Hematopoietic multipotent progenitor cell treated with erythropoietin and hydrocortisone succinate and interleukin-3 and kit ligand, for 6 days (in vitro differentiated cells): ENCODE results near the gene UBE2E2.

ENCODE experiments used
- DNase-seq: peaks from one replicate; pipeline ENCODE4 v3.0.0-alpha.2; 2015

Gene UBE2E2

DNA sequence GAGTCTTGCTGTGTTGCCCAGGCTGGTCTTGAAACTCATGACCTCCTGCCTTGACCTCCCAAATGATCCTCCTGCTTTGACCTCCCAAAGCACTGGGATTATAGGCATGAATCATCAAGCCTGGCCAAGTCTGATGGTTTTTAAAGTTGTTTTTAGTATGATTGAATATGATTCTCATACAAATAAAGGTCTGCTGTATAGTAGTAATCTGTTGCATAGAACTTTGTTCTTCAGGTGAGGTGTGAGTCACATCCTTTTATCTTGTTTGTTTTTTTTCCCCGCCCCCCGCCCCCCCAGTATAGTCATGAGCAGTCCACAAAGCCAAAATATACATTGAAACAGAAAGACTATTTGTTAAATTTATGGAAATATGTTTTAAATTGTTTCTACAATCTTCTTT lies 39.0 kb downstream of the UBE2E2 start:
- DNase-seq, result no peak

DNA sequence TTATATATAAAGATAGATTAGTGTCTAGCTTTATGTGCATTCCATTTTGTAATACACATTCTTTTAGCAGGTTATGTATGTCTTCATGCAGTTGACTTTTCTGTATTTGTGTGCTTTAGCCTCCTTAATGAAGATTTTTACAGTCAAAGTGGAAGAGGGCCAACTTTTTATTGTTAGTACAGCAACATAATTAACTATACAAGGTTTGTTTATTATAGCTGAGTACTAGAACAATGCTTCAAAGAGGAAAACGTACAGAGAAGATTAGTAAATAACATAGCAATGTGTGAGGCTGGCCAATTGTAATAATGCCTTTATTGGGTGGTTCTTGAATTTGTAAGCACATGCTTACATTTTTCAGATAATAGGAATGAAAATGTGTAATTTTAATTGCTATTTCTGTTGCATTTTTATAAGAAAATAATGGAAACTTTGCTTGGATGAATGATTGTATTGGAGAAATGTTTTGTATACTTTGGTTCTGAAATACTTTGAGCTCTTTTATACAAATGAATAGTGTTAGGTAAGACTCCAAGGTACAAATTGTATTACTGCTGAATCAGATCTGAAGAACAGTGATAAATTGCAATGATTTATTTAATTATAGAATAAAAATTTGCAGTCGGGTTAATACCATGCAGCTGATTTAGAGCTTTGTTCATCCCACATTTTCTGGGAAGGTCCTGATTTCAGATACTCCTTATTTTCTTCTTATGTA lies 41.4 kb downstream of the UBE2E2 start:
- no peak for DNase-seq

DNA sequence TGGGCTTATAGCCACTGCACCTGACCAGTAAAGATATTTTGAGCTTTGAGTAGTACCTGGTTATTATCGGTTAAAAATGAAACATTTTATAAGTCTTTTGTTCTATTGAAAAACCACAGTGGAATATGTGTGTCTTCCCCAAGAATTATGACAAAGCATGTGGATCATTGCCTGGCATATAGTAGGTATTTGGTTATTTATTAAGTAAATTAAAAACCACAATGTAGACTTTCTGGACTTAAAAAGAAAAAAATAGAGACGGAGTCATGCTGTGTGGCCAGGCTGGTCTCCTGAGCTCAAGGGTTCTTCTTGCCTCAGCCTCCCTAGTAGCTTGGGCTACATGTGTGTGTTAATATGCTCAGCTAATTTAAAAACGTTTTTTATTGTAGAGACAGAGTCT lies 43.5 kb downstream of the UBE2E2 start:
- DNase-seq, result no peak

DNA sequence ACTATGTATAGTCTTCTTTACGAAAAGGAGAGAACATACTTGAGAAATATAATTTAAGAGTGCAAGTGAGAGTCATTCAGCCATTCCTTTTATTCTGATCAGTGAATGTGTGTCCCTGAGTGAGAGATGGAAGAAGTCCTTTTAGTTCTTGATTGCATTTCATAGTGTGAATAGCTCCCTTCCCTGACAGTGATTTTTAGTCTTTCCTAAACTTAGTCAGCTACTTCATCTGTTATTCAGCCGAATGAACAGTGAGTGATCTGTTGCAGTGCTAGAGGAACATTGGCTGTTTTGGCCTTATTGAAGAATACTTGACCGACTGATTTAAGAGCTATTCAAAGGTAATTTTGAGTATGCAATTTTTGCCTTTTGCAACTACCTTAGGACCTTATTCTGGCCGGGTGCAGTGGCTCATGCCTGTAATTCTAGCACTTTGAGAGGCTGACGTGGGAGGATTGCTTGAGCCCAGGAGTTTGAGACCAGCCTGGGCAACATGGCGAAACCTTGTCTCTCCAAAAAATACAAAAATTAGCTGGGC lies 45.5 kb downstream of the UBE2E2 start:
- DNase-seq, result no peak

DNA sequence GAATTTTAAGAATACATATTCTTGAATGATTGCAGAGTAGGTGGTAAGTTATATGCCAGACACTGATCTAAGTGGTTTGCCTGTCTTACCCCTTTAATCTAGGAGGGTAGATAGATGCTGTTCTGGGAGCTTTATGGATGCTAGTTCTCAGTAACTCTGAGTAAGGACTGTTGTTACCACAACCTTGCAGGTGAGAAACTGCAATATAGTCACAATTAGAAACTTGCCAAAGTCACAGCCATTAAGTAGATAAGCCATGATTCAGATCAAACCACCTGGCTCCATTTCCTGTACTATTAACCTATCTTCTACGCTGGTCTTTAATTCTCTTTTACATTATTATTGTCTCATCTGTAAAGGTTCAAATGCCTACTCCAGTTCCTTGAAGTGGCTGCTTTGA lies 46.8 kb downstream of the UBE2E2 start:
- DNase-seq, result no peak

DNA sequence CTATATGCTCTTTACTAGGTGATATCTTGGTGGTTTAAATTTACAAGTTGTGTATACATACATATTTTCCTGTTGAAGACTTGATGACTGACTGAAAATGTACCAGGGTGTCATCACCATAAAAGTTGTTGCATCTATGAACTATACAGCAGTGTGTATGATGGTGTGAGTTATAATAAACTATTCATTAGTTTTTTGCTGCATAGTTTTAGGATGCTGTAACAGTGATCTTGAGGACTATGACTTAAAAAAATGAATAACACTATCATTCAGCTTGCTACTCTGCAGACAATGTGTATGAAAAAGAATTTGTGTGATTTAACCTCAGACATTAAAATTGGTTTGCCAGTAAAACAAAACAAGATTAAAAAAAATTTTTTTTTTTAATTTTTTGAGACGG lies 49.0 kb downstream of the UBE2E2 start:
- no peak for DNase-seq

DNA sequence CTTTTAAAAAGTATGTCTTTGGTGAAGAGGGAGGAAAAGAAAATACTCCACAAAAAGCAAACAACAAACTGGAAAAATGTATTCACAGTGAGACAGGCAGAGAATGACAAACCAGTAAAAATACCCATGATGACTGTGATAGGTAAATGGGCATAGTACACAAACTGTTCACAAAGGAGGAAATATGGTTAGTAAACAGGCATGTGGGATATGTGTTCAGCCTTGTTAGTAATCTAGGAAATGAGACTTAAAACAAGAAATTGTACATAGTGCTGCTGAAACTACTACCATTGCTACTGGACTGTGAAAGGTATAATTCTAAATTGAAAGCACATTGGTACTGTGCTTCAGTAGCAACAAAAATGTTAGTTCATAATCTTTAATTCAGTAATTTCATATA lies 50.1 kb downstream of the UBE2E2 start:
- DNase-seq, result no peak

DNA sequence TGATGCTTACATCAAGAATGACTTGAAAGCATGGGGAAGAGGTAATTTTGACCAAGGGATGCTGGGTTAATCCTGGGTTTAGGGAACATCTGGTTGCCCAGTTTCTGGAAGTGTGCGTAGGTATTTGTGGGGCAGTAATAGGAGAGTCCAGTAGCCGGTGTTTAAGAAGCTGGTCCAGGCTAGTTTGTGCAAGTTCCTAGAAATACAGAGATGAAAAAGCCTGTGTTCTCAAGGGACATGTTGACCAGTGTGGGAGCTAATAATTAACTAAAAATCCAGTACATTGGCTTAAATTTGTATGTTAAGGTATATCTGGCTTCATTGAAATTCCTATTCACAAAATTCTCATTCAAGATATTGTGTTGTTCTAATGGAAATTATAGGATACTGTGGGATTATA lies 51.2 kb downstream of the UBE2E2 start:
- DNase-seq, result no peak

DNA sequence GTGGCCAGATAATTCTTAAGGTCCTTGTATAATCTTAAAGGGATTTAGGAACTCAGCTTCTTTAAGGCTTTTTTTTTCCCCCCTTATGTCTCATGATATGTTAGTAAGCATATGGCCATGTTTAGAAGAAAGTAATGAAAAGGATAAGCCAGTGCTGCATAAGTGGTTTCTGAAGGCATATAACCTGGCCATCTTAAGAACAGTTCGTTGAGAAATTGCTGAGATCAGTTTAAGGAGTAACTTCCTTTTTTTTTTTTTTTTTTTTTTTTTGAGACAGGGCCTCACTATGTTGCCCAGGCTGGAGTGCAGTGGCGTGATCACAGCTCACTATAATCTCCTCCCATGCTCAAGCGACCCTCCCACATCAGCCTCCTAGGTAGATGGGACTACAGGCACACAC lies 51.7 kb downstream of the UBE2E2 start:
- peak; percentile 23 for DNase-seq

DNA sequence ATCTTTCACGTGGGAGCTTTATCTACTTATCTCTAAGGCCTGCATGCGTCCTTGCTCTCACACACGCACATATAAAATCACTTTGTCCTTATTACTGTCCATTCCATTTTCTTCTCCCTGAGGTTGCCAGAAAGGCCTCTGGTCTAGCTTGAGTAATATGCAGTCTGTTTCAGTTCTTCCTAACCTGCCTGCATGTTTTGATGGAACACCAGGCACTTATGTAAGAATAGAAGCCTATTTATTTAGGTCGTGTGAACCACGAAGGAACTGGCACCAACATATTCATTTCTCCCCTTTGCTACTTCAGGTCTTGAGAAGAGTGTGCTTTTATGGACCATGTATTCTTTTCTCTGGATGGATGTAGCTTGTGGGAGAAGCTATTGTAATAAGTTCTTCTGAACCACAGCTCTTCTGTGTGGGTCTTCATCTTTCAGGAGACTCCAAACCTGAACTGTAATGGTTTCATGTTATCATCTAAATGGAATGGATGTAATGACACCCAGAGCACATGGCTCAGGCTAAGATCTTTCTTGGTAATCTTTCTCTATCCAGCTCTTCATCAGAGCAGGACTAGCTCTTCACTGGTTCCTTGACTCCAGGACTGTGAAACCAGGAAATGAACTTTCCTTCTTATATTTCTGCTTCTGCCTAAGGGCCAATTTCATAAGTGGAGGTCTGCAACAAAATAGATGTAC lies 53.8 kb downstream of the UBE2E2 start:
- DNase-seq, result no peak

DNA sequence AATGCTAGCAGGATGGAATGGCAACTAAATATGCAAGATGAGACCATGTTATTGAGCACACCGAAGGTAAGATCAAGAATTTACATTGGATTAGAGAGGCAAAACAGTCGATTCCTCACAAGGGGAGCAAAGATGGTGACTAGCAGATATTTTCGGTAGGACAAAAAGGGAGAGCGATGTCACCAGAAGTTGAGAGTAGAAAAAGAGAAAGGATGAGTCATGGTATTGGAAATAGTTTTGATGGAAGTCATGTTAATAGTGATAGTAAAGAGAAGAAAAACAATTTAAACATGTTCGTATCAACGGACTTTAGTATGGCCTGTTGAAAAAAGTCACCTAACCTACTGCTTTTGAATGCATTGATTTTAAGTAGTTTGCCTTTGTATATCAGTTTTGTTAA lies 55.0 kb downstream of the UBE2E2 start:
- DNase-seq, result no peak

DNA sequence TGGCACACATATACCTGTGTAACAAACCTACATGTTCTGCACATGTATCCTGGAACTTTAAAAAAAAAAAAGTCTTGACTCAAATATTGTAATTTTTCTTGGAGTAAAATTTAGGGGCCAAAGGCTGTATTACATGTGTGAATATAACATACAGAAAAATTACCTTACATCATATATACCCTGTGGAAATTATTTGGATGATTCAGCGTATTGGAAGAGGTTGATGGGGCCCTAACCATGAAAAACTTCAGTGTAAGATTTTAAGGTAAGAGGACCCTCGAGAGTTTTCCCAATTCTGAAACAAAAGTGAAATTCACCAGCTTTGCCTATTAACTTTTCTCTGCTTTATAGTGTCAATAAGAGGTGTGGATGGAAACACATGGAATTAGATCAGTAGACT lies 56.4 kb downstream of the UBE2E2 start:
- no peak for DNase-seq

DNA sequence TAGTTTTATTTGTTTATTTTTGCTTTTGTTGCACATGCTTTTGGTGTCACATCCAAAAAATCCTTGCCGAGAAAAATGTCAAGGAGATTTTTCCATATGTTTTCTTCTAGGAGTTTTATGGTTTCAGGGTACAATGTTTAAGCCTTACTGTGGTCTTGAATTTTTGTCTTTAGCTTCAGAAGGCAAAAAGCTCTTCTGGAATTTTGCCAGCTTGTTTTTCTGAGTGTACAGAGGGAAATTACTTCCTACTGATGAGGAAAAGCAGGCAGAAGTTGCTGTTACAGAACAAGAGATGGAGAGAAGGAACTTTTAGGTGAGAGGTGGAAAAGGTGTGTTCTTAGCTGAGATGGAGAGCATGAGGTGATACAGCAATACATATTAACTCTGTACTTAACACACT lies 59.6 kb downstream of the UBE2E2 start:
- no peak for DNase-seq

DNA sequence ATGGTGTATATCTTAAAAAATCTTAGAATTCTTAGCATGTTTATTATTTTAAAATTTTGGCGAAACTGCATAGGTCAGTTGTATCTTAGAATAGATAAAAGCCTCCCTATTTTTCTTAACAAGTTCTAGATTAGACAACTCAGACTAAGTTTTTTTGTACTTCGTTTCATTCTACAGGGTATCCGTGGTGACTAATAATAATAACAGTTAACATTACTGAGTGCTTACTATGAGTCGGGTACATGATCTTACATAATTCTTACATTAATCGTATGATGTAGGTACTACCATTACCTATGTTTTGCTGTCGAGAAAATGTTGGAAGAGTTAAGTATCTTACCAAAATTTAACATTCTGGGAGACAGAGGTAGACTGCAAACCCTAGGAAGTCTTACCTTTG lies 60.7 kb downstream of the UBE2E2 start:
- DNase-seq, result no peak

DNA sequence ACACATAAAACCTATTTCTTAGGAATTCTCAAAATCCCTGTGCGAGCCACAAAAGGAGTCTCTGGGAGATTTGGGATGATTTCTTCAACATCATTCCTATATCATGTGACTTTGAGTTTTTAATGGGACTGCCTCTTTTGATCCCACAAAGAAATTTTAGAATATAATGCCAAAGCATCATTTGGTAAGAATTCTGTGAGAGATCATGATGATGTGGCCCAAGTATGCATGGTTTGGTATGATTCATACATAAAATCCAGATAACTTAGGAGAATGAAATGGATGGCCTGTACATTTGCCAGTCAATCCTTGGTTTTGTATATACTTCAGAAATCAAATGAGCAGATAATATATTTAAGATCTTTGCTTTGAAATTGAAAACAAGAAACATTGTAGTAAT lies 61.3 kb downstream of the UBE2E2 start:
- DNase-seq, result no peak

DNA sequence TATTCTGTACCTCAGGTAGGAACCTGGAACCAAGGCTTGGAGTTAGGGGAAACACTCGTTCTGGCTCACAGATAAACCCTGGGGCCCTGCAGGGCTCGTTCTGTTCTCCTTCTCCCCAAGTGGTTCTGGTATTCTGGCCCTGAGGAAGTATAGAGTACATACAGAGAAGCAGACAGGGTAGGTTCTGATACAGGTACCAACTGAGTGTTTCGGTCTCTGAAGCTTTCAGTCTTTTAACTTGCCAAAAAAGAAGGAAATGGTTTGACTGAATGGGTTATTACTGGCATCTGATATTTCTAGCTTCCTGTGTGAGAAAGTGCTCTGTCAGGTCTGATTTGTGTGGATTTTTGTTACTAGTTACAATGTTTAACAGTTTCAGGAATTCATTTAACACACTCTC lies 67.3 kb downstream of the UBE2E2 start:
- no peak for DNase-seq

DNA sequence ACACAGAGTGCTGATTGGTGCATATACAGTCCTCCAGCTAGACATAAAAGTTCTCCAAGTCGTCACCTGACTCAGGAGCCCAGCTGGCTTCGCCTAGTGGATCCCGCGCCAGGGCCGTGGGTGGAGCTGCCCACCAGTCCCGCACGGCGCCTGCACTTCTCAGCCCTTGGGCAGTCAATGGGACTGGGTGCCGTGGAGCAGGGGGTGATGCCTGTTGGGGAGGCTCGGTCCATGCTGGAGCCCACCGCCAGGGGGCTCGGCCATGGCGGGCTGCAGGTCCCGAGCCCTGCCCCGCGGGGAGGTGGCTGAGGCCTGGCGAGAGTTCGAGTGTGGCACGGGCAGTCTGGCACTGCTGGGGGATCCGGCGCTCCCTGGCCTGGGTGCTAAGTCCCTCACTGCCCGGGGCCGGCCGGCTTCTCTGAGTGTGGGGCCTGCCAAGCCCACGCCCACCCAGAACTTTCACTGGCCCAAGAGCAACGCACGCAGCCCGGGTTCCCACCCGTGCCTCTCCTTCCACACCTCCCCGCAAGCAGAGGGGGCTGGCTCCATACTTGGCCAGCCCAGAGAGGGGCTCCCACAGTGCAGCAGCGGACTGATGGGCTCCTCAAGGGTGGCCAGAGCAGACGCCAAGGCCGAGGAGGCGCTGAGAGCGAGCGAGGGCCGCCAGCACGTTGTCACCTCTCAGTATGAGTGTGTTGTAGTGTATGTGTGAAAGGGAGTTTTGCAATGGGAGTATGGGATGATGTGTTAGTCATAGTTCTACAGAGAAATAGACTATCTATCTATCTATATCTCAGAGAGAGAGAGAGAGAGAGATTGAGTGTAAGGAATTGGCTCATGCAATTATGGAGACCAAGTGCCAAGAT lies 69.0 kb downstream of the UBE2E2 start:
- DNase-seq, result no peak

DNA sequence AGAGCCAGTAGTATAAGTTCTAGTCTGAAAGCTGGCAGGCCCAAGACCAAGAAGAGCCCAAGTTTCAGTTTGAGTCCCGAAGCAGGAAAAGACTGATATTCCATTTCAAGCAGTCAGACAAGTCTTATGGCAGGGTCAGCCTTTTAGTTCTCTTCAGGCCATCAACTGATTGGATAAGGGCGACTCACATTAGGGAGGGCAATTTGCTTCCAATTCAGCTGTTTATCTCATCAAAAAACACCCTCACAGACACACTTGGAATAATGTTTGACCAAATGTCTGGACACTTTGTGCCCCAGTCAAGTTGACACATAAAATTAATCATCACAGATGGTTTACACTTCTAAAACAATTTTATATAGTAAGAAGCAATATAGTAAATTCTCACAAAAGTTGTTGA lies 69.7 kb downstream of the UBE2E2 start:
- DNase-seq, result no peak

DNA sequence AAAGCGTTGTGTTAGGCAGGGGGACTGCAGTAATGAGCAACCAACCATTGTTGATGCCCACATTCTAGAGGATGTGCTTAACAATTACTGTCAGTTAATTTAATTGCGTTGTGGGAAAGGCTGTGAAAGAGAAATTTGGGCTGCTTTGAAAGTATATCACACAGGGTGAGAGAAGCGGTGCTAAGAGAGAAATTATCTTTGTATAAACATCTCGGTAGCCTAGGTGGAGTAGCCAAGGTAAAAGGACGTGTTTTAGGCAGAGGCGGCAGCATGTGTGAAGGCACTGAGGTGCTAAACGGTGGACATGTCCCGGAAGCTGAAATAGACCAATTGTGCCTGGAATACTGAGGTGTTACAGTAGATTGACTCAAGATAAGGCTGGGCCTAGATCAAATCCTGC lies 71.9 kb downstream of the UBE2E2 start:
- no peak for DNase-seq

DNA sequence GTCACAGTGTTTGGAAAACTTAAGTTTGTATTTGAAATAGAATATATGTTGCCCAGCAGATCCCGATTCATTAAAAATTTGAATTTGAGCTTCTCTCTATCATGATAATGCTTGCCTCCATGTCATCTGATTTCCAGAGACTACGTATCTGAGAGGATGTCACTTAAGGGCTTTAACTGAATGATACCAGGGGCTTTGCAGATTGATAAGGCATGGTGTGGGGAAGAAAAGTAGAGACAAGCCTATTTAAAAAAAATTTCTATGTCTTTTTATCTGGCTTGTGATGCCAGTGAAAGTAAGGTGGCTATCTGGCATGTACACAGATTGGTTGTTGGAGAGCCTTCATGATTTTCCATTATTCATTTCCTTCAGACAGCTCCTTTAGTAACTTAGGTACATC lies 72.7 kb downstream of the UBE2E2 start:
- DNase-seq, result no peak

DNA sequence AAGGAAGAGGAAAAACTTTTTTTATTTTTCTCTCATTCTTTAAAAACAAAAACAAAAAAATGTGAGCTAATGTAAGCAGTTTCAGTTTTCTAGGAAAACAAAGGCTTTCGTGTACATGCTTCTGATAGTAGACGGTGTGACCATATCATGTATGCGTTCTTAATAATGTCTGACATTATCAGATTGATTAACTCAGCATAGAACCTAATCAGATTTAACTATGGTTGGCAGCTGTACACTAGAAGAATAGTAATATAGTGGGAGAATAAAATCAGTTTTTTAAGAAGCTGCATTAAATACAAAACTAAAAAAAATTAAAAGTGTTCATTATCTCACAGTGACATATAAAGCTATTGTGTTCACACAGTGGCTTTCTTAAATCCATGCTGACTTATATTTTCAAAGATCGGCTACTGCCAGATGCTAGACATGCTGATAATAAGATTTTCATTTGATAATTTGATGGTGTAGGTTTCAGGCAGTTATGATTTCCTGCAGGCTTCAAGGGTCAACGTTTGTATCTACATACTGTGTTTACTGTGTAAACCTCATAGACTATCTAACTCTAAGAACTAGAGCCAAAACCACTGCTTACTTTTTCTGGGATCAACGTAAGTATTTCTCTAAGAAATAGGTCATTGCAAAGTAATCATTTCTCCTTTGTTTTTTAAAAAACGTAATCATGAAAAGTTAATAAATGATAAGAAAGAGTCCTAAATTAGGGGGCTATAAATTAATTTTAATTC lies 74.0 kb downstream of the UBE2E2 start:
- DNase-seq, result no peak

DNA sequence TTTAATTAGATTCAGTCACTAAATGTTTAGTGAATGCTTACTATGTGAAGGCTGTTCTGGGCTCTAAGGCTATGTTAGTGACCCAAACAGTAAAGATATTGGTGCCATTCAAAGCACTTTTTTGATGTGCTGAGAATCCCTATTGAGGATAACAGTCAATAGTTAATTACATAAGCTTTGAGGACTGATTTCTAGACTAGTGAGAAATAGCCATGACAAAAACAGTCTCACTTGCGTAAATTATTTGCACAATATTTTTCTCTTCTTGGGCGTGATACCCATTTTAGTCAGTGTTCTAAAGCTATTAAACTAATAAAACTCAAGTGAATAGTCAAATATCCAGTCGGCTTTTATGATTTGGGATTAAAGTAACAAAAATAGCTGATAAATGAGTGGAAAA lies 74.6 kb downstream of the UBE2E2 start:
- DNase-seq, result no peak

DNA sequence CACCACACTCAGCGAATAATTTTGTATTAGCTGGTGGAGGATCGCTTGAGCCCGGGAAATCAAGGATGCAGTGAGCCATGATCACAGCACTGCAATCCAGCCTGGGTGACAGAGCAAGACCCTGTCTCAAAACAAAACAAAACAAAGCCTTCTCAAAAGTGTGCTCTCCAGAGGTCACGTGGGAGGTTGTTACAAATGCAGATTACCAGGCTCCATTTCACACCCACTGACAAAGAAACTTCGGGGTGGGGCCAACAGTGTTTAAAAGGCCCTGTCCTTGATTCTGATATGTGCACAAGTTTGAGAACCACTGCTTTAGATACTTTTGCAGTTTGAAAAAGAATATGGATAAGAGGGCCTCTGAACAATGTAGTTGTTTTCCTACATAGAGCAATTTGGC lies 80.5 kb downstream of the UBE2E2 start:
- DNase-seq, result no peak
